ENCODE results near the gene SVEP1.

Gene SVEP1

GRCh38 chr9:110452227-110452801 lies 127.2 kb downstream of the SVEP1 start:
- ATAC-seq (no peak), DNase-seq (ENCODE audit: low spot score in 2 of 2) (no peak)
- Mint-ChIP-seq H3K36me3 (no peaks in the 10 kb centered on the region), H3K27ac (no peak overlapping the region), H3K4me3 (no peak overlapping the region), H3K9me3 (peaks cover 3% of the 10 kb centered on the region), H3K4me1 (no peaks in the 10 kb centered on the region)

- H3K9me3 Mint-ChIP-seq = peaks cover 3% of the 10 kb centered on the region
- ATAC-seq (no peak), DNase-seq (ENCODE audit: low spot score in 2 of 2) (no peak)
- H3K4me3 Mint-ChIP-seq = no peak overlapping the region
- no peaks in the 10 kb centered on the region for H3K4me1 Mint-ChIP-seq
- no peaks in the 10 kb centered on the region for H3K36me3 Mint-ChIP-seq
- H3K27ac Mint-ChIP-seq = no peak overlapping the region
Observed at GRCh38 chr9:110451726-110452125, 127.8 kb downstream of the SVEP1 start.

- no peaks in the 10 kb centered on the region for H3K36me3 Mint-ChIP-seq
- H3K4me3 Mint-ChIP-seq = no peak overlapping the region
- H3K4me1 Mint-ChIP-seq = no peaks in the 10 kb centered on the region
- DNase-seq (ENCODE audit: low spot score in 2 of 2) (no peak), ATAC-seq (no peak)
- no peak overlapping the region for H3K27ac Mint-ChIP-seq
- H3K9me3 Mint-ChIP-seq = peaks cover 10% of the 10 kb centered on the region
Observed at GRCh38 chr9:110447476-110447875, 132.1 kb downstream of the SVEP1 start.

- ATAC-seq (no peak), DNase-seq (ENCODE audit: low spot score in 2 of 2) (no peak)
- H3K4me3 Mint-ChIP-seq = no peak overlapping the region
- H3K27ac Mint-ChIP-seq = no peak overlapping the region
- no peaks in the 10 kb centered on the region for H3K36me3 Mint-ChIP-seq
- no peaks in the 10 kb centered on the region for H3K4me1 Mint-ChIP-seq
- peaks cover 16% of the 10 kb centered on the region for H3K9me3 Mint-ChIP-seq
Observed at GRCh38 chr9:110446171-110446570, 133.4 kb downstream of the SVEP1 start.

GRCh38 chr9:110444911-110445310 lies 134.6 kb downstream of the SVEP1 start:
- no peak for DNase-seq (ENCODE audit: low spot score in 2 of 2)
- H3K4me1 Mint-ChIP-seq = no peaks in the 10 kb centered on the region
- H3K36me3 Mint-ChIP-seq = no peaks in the 10 kb centered on the region
- no peak overlapping the region for H3K27ac Mint-ChIP-seq
- peaks cover 16% of the 10 kb centered on the region for H3K9me3 Mint-ChIP-seq
- no peak for ATAC-seq
- no peak overlapping the region for H3K4me3 Mint-ChIP-seq

- Mint-ChIP-seq H3K4me3 (no peak overlapping the region), H3K27ac (no peak overlapping the region), H3K36me3 (no peaks in the 10 kb centered on the region), H3K9me3 (peaks cover 16% of the 10 kb centered on the region), H3K4me1 (no peaks in the 10 kb centered on the region)
- DNase-seq (ENCODE audit: low spot score in 2 of 2) (no peak), ATAC-seq (no peak)
Observed at GRCh38 chr9:110443866-110444220, 135.7 kb downstream of the SVEP1 start.

- Mint-ChIP-seq H3K27ac (no peak overlapping the region), H3K4me3 (no peak overlapping the region), H3K4me1 (no peaks in the 10 kb centered on the region), H3K36me3 (no peaks in the 10 kb centered on the region), H3K9me3 (peaks cover 13% of the 10 kb centered on the region)
- ATAC-seq (no peak), DNase-seq (ENCODE audit: low spot score in 2 of 2) (no peak)
Observed at GRCh38 chr9:110443146-110443865, 136.2 kb downstream of the SVEP1 start.

GRCh38 chr9:110440796-110441195 lies 138.7 kb downstream of the SVEP1 start:
- Mint-ChIP-seq H3K36me3 (no peaks in the 10 kb centered on the region), H3K4me1 (no peaks in the 10 kb centered on the region), H3K9me3 (peaks cover 8% of the 10 kb centered on the region), H3K4me3 (no peak overlapping the region), H3K27ac (no peak overlapping the region)
- ATAC-seq (no peak), DNase-seq (ENCODE audit: low spot score in 2 of 2) (no peak)

GRCh38 chr9:110440172-110440571 lies 139.4 kb downstream of the SVEP1 start:
- Mint-ChIP-seq H3K9me3 (peaks cover 8% of the 10 kb centered on the region), H3K27ac (no peak overlapping the region), H3K4me3 (no peak overlapping the region), H3K4me1 (no peaks in the 10 kb centered on the region), H3K36me3 (no peaks in the 10 kb centered on the region)
- DNase-seq (ENCODE audit: low spot score in 2 of 2) = no peak
- no peak for ATAC-seq

GRCh38 chr9:110432253-110432652 lies 147.3 kb downstream of the SVEP1 start:
- ATAC-seq (no peak), DNase-seq (ENCODE audit: low spot score in 2 of 2) (no peak)
- H3K4me1 Mint-ChIP-seq = no peaks in the 10 kb centered on the region
- no peak overlapping the region for H3K4me3 Mint-ChIP-seq
- H3K9me3 Mint-ChIP-seq = no peaks in the 10 kb centered on the region
- no peak overlapping the region for H3K27ac Mint-ChIP-seq
- H3K36me3 Mint-ChIP-seq = no peaks in the 10 kb centered on the region

GRCh38 chr9:110429453-110429852 lies 150.1 kb downstream of the SVEP1 start:
- no peak for DNase-seq (ENCODE audit: low spot score in 2 of 2)
- Mint-ChIP-seq H3K9me3 (no peaks in the 10 kb centered on the region), H3K4me1 (no peaks in the 10 kb centered on the region), H3K4me3 (no peak overlapping the region), H3K36me3 (no peaks in the 10 kb centered on the region), H3K27ac (no peak overlapping the region)
- ATAC-seq = no peak

GRCh38 chr9:110427497-110428104 lies 151.9 kb downstream of the SVEP1 start:
- no peaks in the 10 kb centered on the region for H3K36me3 Mint-ChIP-seq
- DNase-seq (ENCODE audit: low spot score in 2 of 2) (no peak), ATAC-seq (no peak)
- no peaks in the 10 kb centered on the region for H3K4me1 Mint-ChIP-seq
- no peak overlapping the region for H3K4me3 Mint-ChIP-seq
- no peak overlapping the region for H3K27ac Mint-ChIP-seq
- H3K9me3 Mint-ChIP-seq = no peaks in the 10 kb centered on the region

GRCh38 chr9:110426052-110426709 lies 153.4 kb downstream of the SVEP1 start:
- ATAC-seq = no peak
- Mint-ChIP-seq H3K4me1 (no peaks in the 10 kb centered on the region), H3K27ac (no peak overlapping the region), H3K4me3 (no peak overlapping the region), H3K9me3 (no peaks in the 10 kb centered on the region), H3K36me3 (no peaks in the 10 kb centered on the region)
- no peak for DNase-seq (ENCODE audit: low spot score in 2 of 2)

GRCh38 chr9:110414471-110414870 lies 165.1 kb downstream of the SVEP1 start:
- H3K4me1 Mint-ChIP-seq = no peaks in the 10 kb centered on the region
- H3K27ac Mint-ChIP-seq = no peak overlapping the region
- no peaks in the 10 kb centered on the region for H3K36me3 Mint-ChIP-seq
- no peak overlapping the region for H3K4me3 Mint-ChIP-seq
- ATAC-seq (no peak), DNase-seq (ENCODE audit: low spot score in 2 of 2) (no peak)
- H3K9me3 Mint-ChIP-seq = peaks cover 3% of the 10 kb centered on the region

- no peak for ATAC-seq
- no peaks in the 10 kb centered on the region for H3K36me3 Mint-ChIP-seq
- no peak overlapping the region for H3K27ac Mint-ChIP-seq
- H3K9me3 Mint-ChIP-seq = no peaks in the 10 kb centered on the region
- H3K4me3 Mint-ChIP-seq = no peak overlapping the region
- H3K4me1 Mint-ChIP-seq = no peaks in the 10 kb centered on the region
- no peak for DNase-seq (ENCODE audit: low spot score in 2 of 2)
Observed at GRCh38 chr9:110410961-110411360, 168.6 kb downstream of the SVEP1 start.

GRCh38 chr9:110408598-110408997 lies 170.9 kb downstream of the SVEP1 start:
- ATAC-seq = no peak

More at GRCh38 chr9:110408598-110408997, 170.9 kb downstream of the SVEP1 start:
- H3K27ac Mint-ChIP-seq = no peak overlapping the region
- DNase-seq (ENCODE audit: low spot score in 2 of 2) = no peak
- H3K4me3 Mint-ChIP-seq = no peak overlapping the region
- no peaks in the 10 kb centered on the region for H3K9me3 Mint-ChIP-seq
- no peaks in the 10 kb centered on the region for H3K36me3 Mint-ChIP-seq
- H3K4me1 Mint-ChIP-seq = no peaks in the 10 kb centered on the region

Data from stimulated activated effector memory CD8-positive, alpha-beta T cell treated with anti-CD3 and anti-CD28 coated beads, Interleukin-12 subunit alpha, Interleukin-12 subunit beta, amount 100 ng/mL, for 72 hours (primary cell).